Bronchial epithelial cell (primary cell): Measurements from ENCODE around the gene ABI3. TPM values are rescaled to one million over a fixed set of nuclear protein-coding genes. Genes with fewer than 3 reads are reported as not detected.
A peak's percentile ranks its signal among the peaks of the same experiment; 100 is the strongest.

Experiments
- DNase-seq: peaks from one replicate; pipeline ENCODE4 v3.0.0-alpha.2; 2010; ENCODE audit warnings: low read depth
- FAIRE-seq: peaks from 2 replicates; lab custom pipeline; 2011; peaks lifted over from hg19 to GRCh38; lab: Jason Lieb, UNC
- H3K27me3 ChIP-seq: 2 replicates; pipeline ENCODE4 v1.5.1; 2011; ENCODE audit warnings: low read length; ENCODE audit not compliant: control insufficient read depth, insufficient read depth
- H3K36me3 ChIP-seq: 2 replicates; pipeline ENCODE4 v1.5.1; 2011; ENCODE audit warnings: low read length; ENCODE audit not compliant: control insufficient read depth, insufficient read depth
- H3K4me3 ChIP-seq: 2 replicates; pipeline ENCODE4 v1.5.1; 2011; ENCODE audit warnings: mild to moderate bottlenecking, low read depth, low read length, control low read depth
- CTCF ChIP-seq: IDR thresholded peaks from 2 replicates; pipeline ENCODE4 v1.5.1; 2011; ENCODE audit warnings: mild to moderate bottlenecking, moderate library complexity, low read length, control low read depth, inconsistent platforms; ENCODE audit not compliant: insufficient read depth, severe bottlenecking
- total RNA-seq: library from RNA; depleted of rRNA; stranded (reverse); fragments of >200 nt; gene quantifications from 2 replicates; pipeline ENCODE4 v1.2.1, GENCODE V29; 2014

The ABI3 gene
- total RNA-seq, 1 donor from 2014 or later = not detected

GRCh38 chr17:49214676-49215360 is 4.3 kb downstream of the ABI3 start:
- no peak for TF ChIP-seq CTCF
- DNase-seq = no peak
- peaks cover 2% of the 10 kb centered on the region for H3K27me3 ChIP-seq
- no peaks in the 10 kb centered on the region for H3K36me3 ChIP-seq
- no peak overlapping the region for H3K4me3 ChIP-seq
- no peak for FAIRE-seq

GRCh38 chr17:49216482-49216881 is 6.0 kb downstream of the ABI3 start:
- TF ChIP-seq CTCF = no peak
- Histone ChIP-seq H3K36me3 (no peaks in the 10 kb centered on the region), H3K27me3 (peaks cover 3% of the 10 kb centered on the region), H3K4me3 (no peak overlapping the region)
- no peak for FAIRE-seq
- no peak for DNase-seq

- FAIRE-seq (peak; percentile 32), DNase-seq (no peak)
- Histone ChIP-seq H3K27me3 (peaks cover 6% of the 10 kb centered on the region), H3K4me3 (no peak overlapping the region), H3K36me3 (no peaks in the 10 kb centered on the region)
- TF ChIP-seq CTCF = no peak
Measured at GRCh38 chr17:49216953-49217650, 6.6 kb downstream of the ABI3 start.

- Histone ChIP-seq H3K27me3 (peaks cover 11% of the 10 kb centered on the region), H3K4me3 (no peak overlapping the region), H3K36me3 (no peaks in the 10 kb centered on the region)
- FAIRE-seq = no peak
- DNase-seq = no peak
- TF ChIP-seq CTCF = no peak
Measured at GRCh38 chr17:49217651-49218413, 7.3 kb downstream of the ABI3 start.

- no peaks in the 10 kb centered on the region for H3K36me3 ChIP-seq
- H3K27me3 ChIP-seq = peaks cover 19% of the 10 kb centered on the region
- FAIRE-seq (no peak), DNase-seq (no peak)
- no peak overlapping the region for H3K4me3 ChIP-seq
- TF ChIP-seq CTCF = peak; percentile 2
Measured at GRCh38 chr17:49218941-49219913, 8.7 kb downstream of the ABI3 start.
